SK-N-SH (cell line): ENCODE measurements around the gene EPHB4. TPM values are rescaled to one million over a fixed set of nuclear protein-coding genes. Genes with fewer than 3 reads are reported as not detected.

Experiments used
- CTCF ChIA-PET: fragments of 300-600, 350-600 bp; formaldehyde crosslinking; extraction: SDS; loops from one replicate; lab custom pipeline; 2021; lab: Yijun Ruan, JAX
- POLR2A ChIA-PET: fragments of 350-600 bp; sonication (Branson Sonifier 250); formaldehyde crosslinking; extraction: SDS; loops from one replicate; lab custom pipeline; 2020; ENCODE audit warnings: antibody characterized with exemption, inconsistent platforms; lab: Yijun Ruan, JAX
- DNase-seq: peaks from one replicate; pipeline ENCODE4 v3.0.0; 2012
- H2AFZ ChIP-seq: fragments of 200-600 bp; sonication (generic); 2 replicates; pipeline ENCODE4 v1.8.1; 2016; ENCODE audit warnings: antibody characterized with exemption, mild to moderate bottlenecking, low read depth
- H3F3A ChIP-seq: fragments of 200-600 bp; sonication (generic); replicated peaks from 2 replicates; pipeline ENCODE3; 2016; ENCODE audit warnings: antibody characterized with exemption, mild to moderate bottlenecking; ENCODE audit not compliant: insufficient read depth
- H3K27ac ChIP-seq, 2 experiments: fragments of 200-500 bp in 1 of 2; fragments of 200-600 bp in 1 of 2; sonication (Bioruptor generic) in 1 of 2; sonication (generic), shearing (Covaris generic) in 1 of 2; 2 replicates each; pipeline versions ENCODE4 v1.5.1 to v1.6.1; 2014 to 2016; ENCODE audit warnings: low read depth in 2 of 2, inconsistent platforms in 1 of 2, low read length in 1 of 2, mild to moderate bottlenecking in 1 of 2, mixed read lengths in 1 of 2
- H3K27me3 ChIP-seq: fragments of 200-600 bp; sonication (generic), shearing (Covaris generic); 2 replicates; pipeline ENCODE4 v1.6.1; 2016; ENCODE audit warnings: mixed run types; ENCODE audit not compliant: insufficient read depth
- H3K36me3 ChIP-seq, 2 experiments: fragments of 200-500 bp in 1 of 2; fragments of 200-600 bp in 1 of 2; sonication (Bioruptor generic) in 1 of 2; sonication (generic) in 1 of 2; replicated peaks in 1 of 2; 2 replicates each; pipeline versions ENCODE3 to v1.5.1; 2014 to 2016; ENCODE audit warnings: low read length in 1 of 2, mild to moderate bottlenecking in 1 of 2; ENCODE audit not compliant: insufficient read depth in 2 of 2, control insufficient read depth in 1 of 2
- H3K4me1 ChIP-seq, 2 experiments: fragments of 200-500 bp in 1 of 2; fragments of 200-600 bp in 1 of 2; sonication (Bioruptor generic) in 1 of 2; sonication (generic), shearing (Covaris generic) in 1 of 2; 2 replicates each; pipeline versions ENCODE4 v1.5.1 to v1.6.1; 2014 to 2016; ENCODE audit warnings: low read depth in 1 of 2, low read length in 1 of 2, mixed run types in 1 of 2; ENCODE audit not compliant: insufficient read depth in 2 of 2, control insufficient read depth in 1 of 2
- H3K4me2 ChIP-seq: fragments of 200-600 bp; sonication (generic), shearing (Covaris generic); 2 replicates; pipeline ENCODE4 v1.6.1; 2017; ENCODE audit warnings: mixed run types
- H3K4me3 ChIP-seq, 2 experiments: fragments of 200-500 bp in 1 of 2; fragments of 200-600 bp in 1 of 2; sonication (Bioruptor generic) in 1 of 2; sonication (generic), shearing (Covaris generic) in 1 of 2; 2 replicates each; pipeline versions ENCODE4 v1.5.1 to v1.8.1; 2014 to 2016; ENCODE audit warnings: low read depth in 2 of 2, inconsistent platforms in 1 of 2, low read length in 1 of 2, mild to moderate bottlenecking in 1 of 2, mixed read lengths in 1 of 2, moderate library complexity in 1 of 2
- H3K79me2 ChIP-seq: fragments of 200-600 bp; sonication (generic); 2 replicates; pipeline ENCODE4 v1.8.1; 2017; ENCODE audit warnings: mild to moderate bottlenecking; ENCODE audit not compliant: insufficient read depth
- H3K9ac ChIP-seq: fragments of 200-600 bp; sonication (generic); 2 replicates; pipeline ENCODE4 v1.6.1; 2017; ENCODE audit warnings: mixed run types
- H3K9me2 ChIP-seq: fragments of 200-600 bp; sonication (generic); 2 replicates; pipeline ENCODE4 v1.6.1; 2017; ENCODE audit warnings: mixed run types
- H3K9me3 ChIP-seq: fragments of 200-600 bp; sonication (generic); 2 replicates; pipeline ENCODE4 v1.6.1; 2017; ENCODE audit warnings: mixed run types, mild to moderate bottlenecking, moderate library complexity
- H4K20me1 ChIP-seq: fragments of 200-600 bp; sonication (generic); 2 replicates; pipeline ENCODE4 v1.6.1; 2017; ENCODE audit warnings: mild to moderate bottlenecking, mixed run types; ENCODE audit not compliant: insufficient read depth
- ELF1 ChIP-seq: IDR thresholded peaks from 2 replicates; pipeline ENCODE4 v1.4.0; 2012
- EZH2phosphoT487 ChIP-seq: fragments of 200-600 bp; sonication (generic); IDR thresholded peaks from 2 replicates; pipeline ENCODE4 v1.6.1; 2017; ENCODE audit warnings: low read depth, mixed run types, mild to moderate bottlenecking, antibody characterized with exemption, moderate library complexity, borderline replicate concordance
- FOXJ3 ChIP-seq: sonication (generic); formaldehyde crosslinking; IDR thresholded peaks from 2 replicates; pipeline ENCODE4 v1.5.1; 2020; ENCODE audit warnings: mild to moderate bottlenecking, missing genetic modification reagents
- FOXM1 ChIP-seq: IDR thresholded peaks from 2 replicates; pipeline ENCODE4 v1.4.0; 2012; ENCODE audit warnings: low read depth, mild to moderate bottlenecking
- GATA2 ChIP-seq: sonication (generic); formaldehyde crosslinking; IDR thresholded peaks from 2 replicates; pipeline ENCODE4 v1.5.0; 2020; ENCODE audit warnings: mild to moderate bottlenecking, missing genetic modification reagents
- MEF2A ChIP-seq: IDR thresholded peaks from 2 replicates; pipeline ENCODE4 v1.4.0; 2012; ENCODE audit warnings: low read depth, borderline replicate concordance
- NRF1 ChIP-seq: IDR thresholded peaks from 2 replicates; pipeline ENCODE4 v1.6.1; 2012; ENCODE audit warnings: low read depth, mild to moderate bottlenecking, low read length
- POLR2AphosphoS5 ChIP-seq: IDR thresholded peaks from 2 replicates; pipeline ENCODE4 v1.6.1; 2012; ENCODE audit warnings: low read depth, low read length
- RAD21 ChIP-seq: IDR thresholded peaks from 2 replicates; pipeline ENCODE4 v1.6.1; 2012; ENCODE audit warnings: mild to moderate bottlenecking, low read length
- RCOR1 ChIP-seq: fragments of 150-350 bp; IDR thresholded peaks from 2 replicates; pipeline ENCODE4 v1.6.1; 2017; ENCODE audit warnings: antibody characterized with exemption, low read length
- RXRA ChIP-seq: IDR thresholded peaks from 2 replicates; pipeline ENCODE4 v1.4.0; 2012; ENCODE audit warnings: low read depth, mild to moderate bottlenecking, borderline replicate concordance
- SMC3 ChIP-seq: IDR thresholded peaks from 2 replicates; pipeline ENCODE4 v1.6.1; 2012; ENCODE audit warnings: low read depth, low read length, improper control_type of control experiment
- TCF12 ChIP-seq: IDR thresholded peaks from 2 replicates; pipeline ENCODE4 v1.4.0; 2012
- TEAD4 ChIP-seq: IDR thresholded peaks from 2 replicates; pipeline ENCODE4 v1.4.0; 2012; ENCODE audit warnings: mild to moderate bottlenecking, borderline replicate concordance; ENCODE audit not compliant: insufficient read depth
- YY1 ChIP-seq: IDR thresholded peaks from 2 replicates; pipeline ENCODE4 v1.4.0; 2012; ENCODE audit warnings: low read depth, mild to moderate bottlenecking
- WGBS: methylation state at CpG from one replicate; pipeline ENCODE4 v1.1.6; 2017; ENCODE audit warnings: low lambda C conversion rate; 5-methylcytosine and 5-hydroxymethylcytosine counted together
- polyA plus RNA-seq, 3 experiments: library from polyadenylated mRNA; depleted of rRNA; stranded (reverse); fragments of >200 nt; gene quantifications; 2 replicates each; pipeline ENCODE4 v1.2.3, GENCODE V29; 2012
- TF ChIP-seq, protein P1 (sequence below): IDR thresholded peaks from 2 replicates; pipeline ENCODE4 v1.4.0; 2012; ENCODE audit warnings: low read depth
- TF ChIP-seq, protein P2 (sequence below): fragments of 200-600 bp; sonication (generic); IDR thresholded peaks from 2 replicates; pipeline ENCODE4 v1.6.1; 2017; ENCODE audit warnings: antibody characterized with exemption, mild to moderate bottlenecking, moderate library complexity
- TF ChIP-seq, protein P3 (sequence below): IDR thresholded peaks from 2 replicates; pipeline ENCODE4 v1.4.0; 2012; ENCODE audit warnings: low read depth, borderline replicate concordance
- TF ChIP-seq, protein P4 (sequence below): fragments of 150-350 bp; IDR thresholded peaks from 2 replicates; pipeline ENCODE4 v1.6.1; 2016; ENCODE audit warnings: mild to moderate bottlenecking, low read depth, low read length
- TF ChIP-seq, protein P5 (sequence below): IDR thresholded peaks from 2 replicates; pipeline ENCODE4 v1.4.0; 2012; ENCODE audit warnings: low read depth, borderline replicate concordance
- TF ChIP-seq, protein P6 (sequence below): IDR thresholded peaks from 2 replicates; pipeline ENCODE4 v1.6.1; 2012; ENCODE audit warnings: mild to moderate bottlenecking, low read depth, low read length, moderate library complexity

EPHB4 gene
- 51.1 and 64.4 TPM in 2 replicates for polyA plus RNA-seq (2012; rRNA removed)
- 41.3 and 47.7 TPM in 2 replicates for polyA plus RNA-seq (2012; cell fraction: cytosol; rRNA removed)
- polyA plus RNA-seq (2012; cell fraction: nucleus; rRNA removed): 150 and 187 TPM in 2 replicates

DNA sequence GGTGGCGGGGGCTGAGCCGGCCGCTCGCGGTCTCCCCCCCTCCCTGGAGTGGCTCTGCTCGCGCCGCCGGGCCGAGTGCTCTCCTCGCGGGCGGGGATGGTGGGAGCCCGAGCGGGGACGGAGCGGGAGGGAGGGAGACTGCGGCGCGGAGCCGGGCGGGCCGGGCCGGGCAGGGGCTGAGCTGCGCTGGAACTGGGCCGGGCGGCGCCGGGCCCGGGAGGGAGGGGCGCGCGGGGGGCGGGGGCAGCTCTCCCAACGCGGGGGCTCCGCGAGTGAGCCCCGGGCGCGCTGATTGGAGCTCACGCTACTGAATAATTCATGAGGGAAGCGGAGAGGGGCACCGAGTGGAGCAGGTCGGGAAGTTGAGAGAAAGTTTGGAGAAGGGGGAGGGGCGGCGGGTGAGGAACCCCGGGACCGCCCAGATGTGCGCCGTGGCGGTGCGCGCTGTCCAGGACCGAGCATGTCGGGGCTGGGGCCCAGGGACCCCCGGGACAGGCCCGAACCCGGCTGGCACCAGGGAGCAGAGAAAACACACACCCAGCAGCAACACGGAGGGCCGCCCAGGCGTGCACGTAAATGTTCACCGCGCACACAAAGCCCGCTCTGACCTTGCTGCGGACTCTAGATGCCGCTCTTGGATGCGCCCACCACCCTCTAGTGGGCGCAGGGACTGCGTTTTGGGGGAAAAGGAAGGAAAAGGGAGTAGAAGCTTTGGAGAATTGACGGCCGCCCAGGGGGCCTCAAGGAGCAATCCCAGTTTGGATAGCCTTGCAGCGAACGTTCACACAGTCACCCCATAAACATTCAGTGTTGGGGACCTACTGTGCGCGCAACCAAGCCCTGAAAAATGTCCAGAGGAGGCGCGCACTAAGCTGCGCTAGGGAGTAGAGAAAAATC lies at the start of gene EPHB4:
Gene EPHB4 (minus strand): TSS at position 194 of the 897 bp plus-strand sequence. CDS start 493 bp downstream, outside the sequence.
- H3K27me3 ChIP-seq: no peaks in the 10 kb centered on the region
- TF ChIP-seq EZH2phosphoT487: no peak
- TF ChIP-seq, protein P1, sequence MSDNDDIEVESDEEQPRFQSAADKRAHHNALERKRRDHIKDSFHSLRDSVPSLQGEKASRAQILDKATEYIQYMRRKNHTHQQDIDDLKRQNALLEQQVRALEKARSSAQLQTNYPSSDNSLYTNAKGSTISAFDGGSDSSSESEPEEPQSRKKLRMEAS: peak; percentile 37; the same call in 1 of the 2 replicates
- no peak for TF ChIP-seq RCOR1
- TF ChIP-seq TCF12: peak; percentile 28; the same call in 1 of the 2 replicates
- peak; percentile 52 for TF ChIP-seq SMC3
- TF ChIP-seq, protein P2, sequence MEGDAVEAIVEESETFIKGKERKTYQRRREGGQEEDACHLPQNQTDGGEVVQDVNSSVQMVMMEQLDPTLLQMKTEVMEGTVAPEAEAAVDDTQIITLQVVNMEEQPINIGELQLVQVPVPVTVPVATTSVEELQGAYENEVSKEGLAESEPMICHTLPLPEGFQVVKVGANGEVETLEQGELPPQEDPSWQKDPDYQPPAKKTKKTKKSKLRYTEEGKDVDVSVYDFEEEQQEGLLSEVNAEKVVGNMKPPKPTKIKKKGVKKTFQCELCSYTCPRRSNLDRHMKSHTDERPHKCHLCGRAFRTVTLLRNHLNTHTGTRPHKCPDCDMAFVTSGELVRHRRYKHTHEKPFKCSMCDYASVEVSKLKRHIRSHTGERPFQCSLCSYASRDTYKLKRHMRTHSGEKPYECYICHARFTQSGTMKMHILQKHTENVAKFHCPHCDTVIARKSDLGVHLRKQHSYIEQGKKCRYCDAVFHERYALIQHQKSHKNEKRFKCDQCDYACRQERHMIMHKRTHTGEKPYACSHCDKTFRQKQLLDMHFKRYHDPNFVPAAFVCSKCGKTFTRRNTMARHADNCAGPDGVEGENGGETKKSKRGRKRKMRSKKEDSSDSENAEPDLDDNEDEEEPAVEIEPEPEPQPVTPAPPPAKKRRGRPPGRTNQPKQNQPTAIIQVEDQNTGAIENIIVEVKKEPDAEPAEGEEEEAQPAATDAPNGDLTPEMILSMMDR: peak; percentile 76
- TF ChIP-seq, protein P3, sequence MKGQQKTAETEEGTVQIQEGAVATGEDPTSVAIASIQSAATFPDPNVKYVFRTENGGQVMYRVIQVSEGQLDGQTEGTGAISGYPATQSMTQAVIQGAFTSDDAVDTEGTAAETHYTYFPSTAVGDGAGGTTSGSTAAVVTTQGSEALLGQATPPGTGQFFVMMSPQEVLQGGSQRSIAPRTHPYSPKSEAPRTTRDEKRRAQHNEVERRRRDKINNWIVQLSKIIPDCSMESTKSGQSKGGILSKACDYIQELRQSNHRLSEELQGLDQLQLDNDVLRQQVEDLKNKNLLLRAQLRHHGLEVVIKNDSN: no peak
- TF ChIP-seq RAD21: peak; percentile 55
- TF ChIP-seq YY1: no peak; the same call in 1 of the 2 replicates
- TF ChIP-seq RXRA: no peak
- TF ChIP-seq, protein P4, sequence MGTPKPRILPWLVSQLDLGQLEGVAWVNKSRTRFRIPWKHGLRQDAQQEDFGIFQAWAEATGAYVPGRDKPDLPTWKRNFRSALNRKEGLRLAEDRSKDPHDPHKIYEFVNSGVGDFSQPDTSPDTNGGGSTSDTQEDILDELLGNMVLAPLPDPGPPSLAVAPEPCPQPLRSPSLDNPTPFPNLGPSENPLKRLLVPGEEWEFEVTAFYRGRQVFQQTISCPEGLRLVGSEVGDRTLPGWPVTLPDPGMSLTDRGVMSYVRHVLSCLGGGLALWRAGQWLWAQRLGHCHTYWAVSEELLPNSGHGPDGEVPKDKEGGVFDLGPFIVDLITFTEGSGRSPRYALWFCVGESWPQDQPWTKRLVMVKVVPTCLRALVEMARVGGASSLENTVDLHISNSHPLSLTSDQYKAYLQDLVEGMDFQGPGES: no peak
- no peak for TF ChIP-seq TEAD4
- no peak for TF ChIP-seq GATA2 (CRISPR knock-in tag)
- peak; percentile 81 for TF ChIP-seq POLR2AphosphoS5
- no peak for TF ChIP-seq FOXM1
- TF ChIP-seq, protein P5, sequence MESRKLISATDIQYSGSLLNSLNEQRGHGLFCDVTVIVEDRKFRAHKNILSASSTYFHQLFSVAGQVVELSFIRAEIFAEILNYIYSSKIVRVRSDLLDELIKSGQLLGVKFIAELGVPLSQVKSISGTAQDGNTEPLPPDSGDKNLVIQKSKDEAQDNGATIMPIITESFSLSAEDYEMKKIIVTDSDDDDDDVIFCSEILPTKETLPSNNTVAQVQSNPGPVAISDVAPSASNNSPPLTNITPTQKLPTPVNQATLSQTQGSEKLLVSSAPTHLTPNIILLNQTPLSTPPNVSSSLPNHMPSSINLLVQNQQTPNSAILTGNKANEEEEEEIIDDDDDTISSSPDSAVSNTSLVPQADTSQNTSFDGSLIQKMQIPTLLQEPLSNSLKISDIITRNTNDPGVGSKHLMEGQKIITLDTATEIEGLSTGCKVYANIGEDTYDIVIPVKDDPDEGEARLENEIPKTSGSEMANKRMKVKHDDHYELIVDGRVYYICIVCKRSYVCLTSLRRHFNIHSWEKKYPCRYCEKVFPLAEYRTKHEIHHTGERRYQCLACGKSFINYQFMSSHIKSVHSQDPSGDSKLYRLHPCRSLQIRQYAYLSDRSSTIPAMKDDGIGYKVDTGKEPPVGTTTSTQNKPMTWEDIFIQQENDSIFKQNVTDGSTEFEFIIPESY: no peak
- TF ChIP-seq, protein P6, sequence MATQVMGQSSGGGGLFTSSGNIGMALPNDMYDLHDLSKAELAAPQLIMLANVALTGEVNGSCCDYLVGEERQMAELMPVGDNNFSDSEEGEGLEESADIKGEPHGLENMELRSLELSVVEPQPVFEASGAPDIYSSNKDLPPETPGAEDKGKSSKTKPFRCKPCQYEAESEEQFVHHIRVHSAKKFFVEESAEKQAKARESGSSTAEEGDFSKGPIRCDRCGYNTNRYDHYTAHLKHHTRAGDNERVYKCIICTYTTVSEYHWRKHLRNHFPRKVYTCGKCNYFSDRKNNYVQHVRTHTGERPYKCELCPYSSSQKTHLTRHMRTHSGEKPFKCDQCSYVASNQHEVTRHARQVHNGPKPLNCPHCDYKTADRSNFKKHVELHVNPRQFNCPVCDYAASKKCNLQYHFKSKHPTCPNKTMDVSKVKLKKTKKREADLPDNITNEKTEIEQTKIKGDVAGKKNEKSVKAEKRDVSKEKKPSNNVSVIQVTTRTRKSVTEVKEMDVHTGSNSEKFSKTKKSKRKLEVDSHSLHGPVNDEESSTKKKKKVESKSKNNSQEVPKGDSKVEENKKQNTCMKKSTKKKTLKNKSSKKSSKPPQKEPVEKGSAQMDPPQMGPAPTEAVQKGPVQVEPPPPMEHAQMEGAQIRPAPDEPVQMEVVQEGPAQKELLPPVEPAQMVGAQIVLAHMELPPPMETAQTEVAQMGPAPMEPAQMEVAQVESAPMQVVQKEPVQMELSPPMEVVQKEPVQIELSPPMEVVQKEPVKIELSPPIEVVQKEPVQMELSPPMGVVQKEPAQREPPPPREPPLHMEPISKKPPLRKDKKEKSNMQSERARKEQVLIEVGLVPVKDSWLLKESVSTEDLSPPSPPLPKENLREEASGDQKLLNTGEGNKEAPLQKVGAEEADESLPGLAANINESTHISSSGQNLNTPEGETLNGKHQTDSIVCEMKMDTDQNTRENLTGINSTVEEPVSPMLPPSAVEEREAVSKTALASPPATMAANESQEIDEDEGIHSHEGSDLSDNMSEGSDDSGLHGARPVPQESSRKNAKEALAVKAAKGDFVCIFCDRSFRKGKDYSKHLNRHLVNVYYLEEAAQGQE: 0 out of 2 replicates have a peak, but pooled peaks have one; percentile 9
- TF ChIP-seq FOXJ3 (CRISPR knock-in tag): no peak
- TF ChIP-seq MEF2A: no peak
- peak; percentile 57 for TF ChIP-seq NRF1
- no peak for TF ChIP-seq ELF1

More for the DNA sequence above, at the start of gene EPHB4:
- Histone ChIP-seq H2AFZ (peak within 1 kb of the TSS; percentile 87), H3K9me2 (no peaks in the 10 kb centered on the region), H4K20me1 (peaks cover 22% of the 10 kb centered on the region), H3F3A (peaks cover 5% of the 10 kb centered on the region), H3K79me2 (peaks cover 30% of the 10 kb centered on the region), H3K4me1 (peaks cover 6 to 22% of the 10 kb centered on the region in 2 experiments; a peak in 2 of 4 replicates), H3K4me3 (peak within 1 kb of the TSS; percentile 65 to 78), H3K27ac (peak within 1 kb of the TSS; percentile 17 to 35), H3K36me3 (peaks cover 5 to 13% of the 10 kb centered on the region in 2 experiments), H3K9me3 (no peaks in the 10 kb centered on the region), H3K4me2 (peak within 1 kb of the TSS; percentile 95), H3K9ac (peak within 1 kb of the TSS; percentile 83)
- POLR2A ChIA-PET: interaction anchor here (0.9 to 1.8 kb wide), 5 partner anchors 25 to 241 kb away, joined by 3 to 8 read pairs (median 5); partner anchors contain the start of genes FBXO24, LRCH4, POP7 and SLC12A9
- 3% methylated on average over 47 of the region's 80 CpGs for WGBS
- CTCF ChIA-PET: interaction anchor here (0.6 to 17.1 kb wide), 32 partner anchors 8 to 1187 kb away, joined by 3 to 220 read pairs (median 4); partner anchors contain the start of genes EPO, MOSPD3, POP7 and SLC12A9
- peak; percentile 88 for DNase-seq
